Measurements from ENCODE around the gene CDH4.
A peak's percentile ranks its signal among the peaks of the same experiment; 100 is the strongest.

Gene CDH4

DNA sequence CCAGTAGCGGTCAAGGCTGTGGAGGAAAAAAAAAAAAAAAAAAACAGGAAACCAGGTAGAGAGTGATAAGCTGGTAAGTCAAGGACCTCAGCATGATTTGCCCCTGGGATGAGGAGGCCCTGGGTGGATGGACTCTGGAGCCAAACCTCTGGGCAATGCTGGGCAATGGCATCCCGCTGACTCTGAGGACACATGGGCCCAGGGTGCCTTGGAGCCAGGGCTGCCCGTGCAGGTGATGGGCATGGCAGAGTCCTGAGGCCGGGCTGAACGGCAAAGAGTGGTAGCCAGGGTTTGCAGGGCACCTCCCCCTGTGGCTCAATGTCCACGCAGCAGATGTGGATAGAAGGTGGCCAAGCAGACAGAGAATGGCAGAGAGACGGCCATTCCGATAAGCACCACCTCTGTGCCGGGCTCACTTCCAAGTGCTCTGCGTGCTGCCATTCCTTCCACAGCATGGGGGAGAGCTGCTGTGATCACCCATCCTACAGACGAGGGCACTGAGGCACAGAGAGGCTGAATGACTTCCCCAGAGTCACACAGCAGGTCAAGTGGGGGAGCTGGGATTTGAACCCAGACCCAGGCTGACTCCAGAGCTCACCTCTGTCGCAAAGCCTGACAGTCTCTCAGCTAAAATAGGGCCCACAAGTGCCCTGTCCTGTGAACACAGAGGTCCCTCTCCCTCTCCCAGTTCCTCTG, 353.9 kb downstream of the CDH4 start:
- no peak for DNase-seq (ENCODE audit: low read depth)

DNA sequence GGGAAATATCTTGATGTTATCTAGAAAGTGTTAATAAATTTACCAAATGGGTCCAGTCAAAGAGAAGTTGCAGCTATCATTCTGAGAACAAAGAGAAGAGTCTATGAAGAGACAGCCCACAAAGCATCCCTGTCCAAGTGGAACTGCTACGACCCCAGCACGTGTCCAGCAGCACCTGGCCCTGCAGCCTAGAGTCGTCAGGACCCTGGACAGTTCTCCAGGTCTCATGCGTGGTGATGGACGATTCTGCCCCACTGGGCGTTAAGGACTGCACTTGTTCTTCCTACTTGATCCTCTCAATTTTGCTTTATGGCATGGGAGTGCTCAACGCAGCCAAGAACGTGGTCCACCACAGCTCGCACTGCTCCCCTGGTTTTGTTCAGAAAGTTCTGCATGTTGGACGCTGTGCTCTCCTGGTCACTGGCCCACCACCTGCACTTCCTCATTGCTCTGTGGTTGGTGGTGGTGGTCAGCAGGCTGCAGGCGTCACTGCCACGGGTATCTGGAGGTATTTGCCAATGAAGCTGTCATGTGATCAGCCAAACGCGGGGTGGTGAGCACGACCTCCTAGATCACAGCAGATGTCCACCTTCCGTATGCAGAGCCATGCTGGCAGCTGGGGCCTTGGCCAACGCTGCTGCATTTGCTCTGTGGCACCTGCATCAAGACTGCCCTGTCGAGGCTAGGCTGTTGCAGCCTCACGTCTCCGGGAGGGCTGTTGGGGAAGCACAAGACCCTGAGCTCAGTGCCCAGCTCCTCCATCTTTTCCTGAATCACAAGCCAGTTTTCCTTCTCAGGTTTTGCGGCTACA, 356.4 kb downstream of the CDH4 start:
- no peak for DNase-seq (ENCODE audit: low read depth)

DNA sequence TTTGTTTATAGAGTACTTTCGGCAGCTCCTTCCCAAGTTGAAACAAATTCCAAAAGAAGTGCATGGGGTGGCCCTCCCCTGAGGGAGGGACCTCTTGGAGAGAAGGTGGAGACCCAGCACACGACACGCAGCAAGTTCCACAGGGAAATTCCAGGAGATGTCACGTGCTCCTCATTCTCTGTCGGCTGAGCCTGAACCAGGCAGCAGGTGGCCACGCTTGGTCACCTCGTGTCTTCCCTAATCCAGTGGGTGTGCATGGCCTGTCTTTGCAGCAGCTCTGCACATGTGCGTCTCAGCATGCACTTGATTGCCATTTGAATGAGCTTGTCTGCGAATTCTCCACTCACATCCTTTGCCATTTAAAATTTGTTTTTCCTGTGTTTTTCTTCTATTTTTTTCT, 357.4 kb downstream of the CDH4 start:
- no peak for DNase-seq (ENCODE audit: low read depth)

DNA sequence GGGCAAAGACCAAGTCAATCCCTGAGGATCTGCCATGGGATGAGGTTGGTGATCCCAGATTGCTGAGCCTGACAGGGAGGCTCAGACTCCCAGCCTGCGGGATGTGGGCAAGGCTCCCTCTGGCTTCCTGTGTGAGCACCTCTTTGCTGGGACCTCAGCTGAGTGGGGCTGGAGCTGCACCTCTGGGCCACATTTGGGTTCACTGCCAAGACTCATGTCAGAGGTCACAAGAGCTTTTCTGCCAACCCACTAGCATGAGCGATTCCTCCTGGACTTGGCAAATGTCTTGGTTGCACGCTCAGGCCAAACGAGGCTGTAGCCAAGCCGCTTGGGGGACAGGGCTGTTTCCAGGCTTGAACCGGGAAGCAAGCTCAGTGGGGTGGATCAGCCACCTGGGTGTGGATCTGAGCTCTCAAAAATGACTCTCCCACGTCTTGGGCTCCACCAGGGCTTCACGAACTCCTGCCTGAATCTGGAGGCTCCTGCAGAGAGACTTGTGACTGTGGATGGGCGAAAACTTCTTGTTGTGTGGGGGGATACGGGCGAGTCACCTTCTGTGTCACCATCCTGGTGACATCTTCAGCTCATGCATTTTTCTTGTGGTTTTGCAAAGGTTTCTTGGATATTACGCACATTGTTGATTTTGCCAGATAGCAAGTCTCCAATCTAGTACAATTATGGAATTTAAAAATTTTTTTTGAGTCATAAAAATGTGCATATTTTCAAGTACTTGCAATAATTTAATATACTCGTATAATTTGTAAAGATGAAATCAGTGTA, 359.5 kb downstream of the CDH4 start:
- peak; percentile 14 for DNase-seq (ENCODE audit: low read depth)

DNA sequence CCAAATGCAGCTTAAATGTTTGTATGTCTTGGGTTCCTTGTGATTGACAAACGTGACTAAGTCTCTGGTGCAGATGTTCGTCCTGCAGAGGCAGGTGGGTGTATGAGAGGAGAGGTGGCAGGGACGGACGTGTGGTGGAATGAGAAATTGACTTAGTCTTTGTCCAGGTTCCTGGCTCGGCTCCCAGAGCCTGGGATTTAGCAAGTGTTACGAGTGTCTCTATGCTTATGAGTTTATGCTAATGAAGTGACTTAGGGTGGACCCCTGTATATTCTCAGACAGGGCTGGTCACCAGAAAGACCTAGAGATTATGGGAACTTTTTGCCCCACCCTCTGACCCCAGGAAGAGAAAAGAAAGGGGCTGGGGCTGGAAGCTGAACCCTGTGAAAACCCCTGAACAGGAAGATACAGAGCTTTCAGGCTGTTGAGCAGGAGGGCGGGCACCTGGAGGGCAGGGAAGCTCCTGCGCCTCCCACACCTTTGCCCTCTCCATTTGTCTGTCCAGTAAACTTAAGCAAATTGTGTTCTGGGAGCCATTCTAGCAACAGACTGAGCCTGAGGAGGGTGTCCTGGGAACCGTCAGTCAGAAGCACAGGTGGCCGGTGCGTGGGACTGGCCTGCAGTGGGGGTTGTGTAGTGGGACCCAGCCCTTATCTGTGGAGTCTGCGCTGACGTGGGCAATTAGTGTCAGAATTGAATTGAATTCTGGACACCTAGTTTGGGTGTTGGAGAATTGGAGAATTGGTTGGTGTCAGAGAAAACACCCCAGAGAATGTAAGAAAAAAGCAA, 362.1 kb downstream of the CDH4 start:
- no peak for DNase-seq (ENCODE audit: low read depth)

DNA sequence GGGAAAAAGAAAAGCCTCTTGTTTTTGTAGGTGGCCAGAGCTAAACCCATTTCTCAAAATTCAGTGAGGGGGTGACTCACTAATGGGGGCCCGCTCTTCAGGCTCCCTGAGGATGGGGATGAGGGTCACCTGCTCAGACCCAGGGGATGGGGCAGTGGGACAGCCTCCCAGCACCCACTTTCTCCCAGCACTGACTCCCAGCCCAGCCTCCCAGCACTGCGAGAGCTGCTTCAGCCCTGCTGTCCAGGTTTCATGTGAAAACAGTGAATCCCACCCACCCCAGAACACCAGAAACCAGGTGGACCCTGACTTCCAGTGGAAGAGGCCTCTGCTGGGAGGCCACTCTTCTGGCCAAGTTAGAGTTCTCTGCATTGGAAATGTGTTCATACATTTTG, 362.6 kb downstream of the CDH4 start:
- no peak for DNase-seq (ENCODE audit: low read depth)

DNA sequence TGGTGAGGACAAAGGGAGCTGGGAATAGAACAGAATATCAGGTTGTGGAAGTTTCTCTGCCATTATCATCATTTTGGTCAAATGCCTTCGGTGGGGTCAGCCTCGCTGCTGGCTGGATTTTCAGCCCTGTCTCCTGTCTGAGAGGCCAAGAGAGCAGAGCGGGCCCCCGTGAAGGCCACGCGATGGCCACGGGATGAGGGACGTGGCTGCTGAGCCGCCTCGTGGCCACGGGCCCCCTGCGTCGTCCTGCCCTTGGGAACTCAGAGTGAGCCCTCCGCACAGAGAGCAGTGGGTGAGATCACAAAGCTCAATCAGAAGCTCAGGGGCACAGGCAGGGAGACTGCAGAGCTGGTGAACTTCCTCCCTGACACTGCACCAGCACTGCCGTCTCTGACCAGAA, 363.7 kb downstream of the CDH4 start:
- no peak for DNase-seq (ENCODE audit: low read depth)

DNA sequence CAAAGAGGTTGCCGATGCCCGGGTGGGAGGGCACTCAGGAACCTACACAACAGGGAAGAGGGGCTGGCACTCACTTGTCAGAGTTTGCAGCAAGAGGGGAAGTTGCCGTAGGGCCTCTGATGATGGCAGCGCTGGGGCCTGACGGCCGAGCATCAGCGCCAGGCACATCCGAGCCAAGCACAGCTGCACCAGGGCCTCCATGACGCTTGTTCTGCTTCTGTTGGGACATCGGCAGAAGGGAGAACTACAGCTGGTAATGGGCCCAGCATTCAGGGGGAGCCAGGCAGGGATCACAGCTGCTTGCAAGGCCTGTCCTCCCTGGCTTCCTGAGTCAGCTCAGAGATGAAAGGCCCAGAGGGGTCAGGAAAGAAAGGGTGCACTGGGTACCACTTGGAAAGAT, 367.7 kb downstream of the CDH4 start:
- no peak for DNase-seq (ENCODE audit: low read depth)

DNA sequence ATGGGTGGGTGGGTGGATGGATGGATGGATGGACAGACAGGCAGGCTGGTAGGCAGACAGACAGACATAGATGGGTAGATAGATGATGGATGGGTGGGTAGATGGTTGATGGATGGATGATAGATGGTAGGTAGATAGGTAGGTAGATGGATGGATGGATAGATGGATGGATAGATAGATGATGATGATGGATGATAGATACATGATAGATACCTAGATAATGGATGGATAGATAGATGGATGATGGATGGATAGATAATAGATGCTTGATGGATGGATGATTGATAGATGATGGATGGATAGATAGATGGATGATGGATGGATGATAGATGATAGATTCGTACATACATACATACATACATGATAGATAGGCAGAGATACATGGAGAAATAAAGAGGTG, 368.1 kb downstream of the CDH4 start:
- DNase-seq (ENCODE audit: low read depth) = no peak

DNA sequence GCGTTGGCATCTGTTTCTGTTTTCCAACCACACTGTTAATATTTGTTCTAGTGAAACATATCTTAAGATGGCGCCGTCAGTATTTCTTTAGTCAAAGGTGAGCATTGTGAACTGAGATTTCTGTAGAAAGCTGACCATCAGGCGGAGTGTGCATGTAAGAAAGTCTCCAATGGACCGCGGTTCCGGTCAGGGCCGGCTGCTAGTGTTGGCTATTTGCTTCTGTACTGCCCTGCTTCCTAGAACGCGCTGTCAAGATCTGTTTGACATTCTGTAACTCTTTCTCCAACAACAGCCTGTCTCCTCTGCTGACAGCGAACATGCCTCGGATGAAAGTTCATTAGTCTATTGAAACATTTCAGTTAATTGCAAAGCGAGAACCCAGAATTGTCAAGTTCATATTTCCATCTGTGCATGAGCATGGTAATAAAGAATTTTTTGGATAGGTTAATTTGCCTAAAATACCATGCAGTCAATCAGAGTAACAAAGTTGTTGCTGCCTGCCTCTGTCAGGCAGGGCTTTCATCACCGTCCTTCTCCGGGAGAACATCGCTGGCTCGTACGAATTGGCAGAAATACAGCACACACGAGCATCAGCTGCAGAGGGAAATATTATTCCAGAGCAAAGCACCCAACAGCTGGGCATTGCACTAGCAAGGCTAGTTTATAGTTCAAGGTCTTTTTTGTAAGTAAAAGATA, 369.1 kb downstream of the CDH4 start:
- DNase-seq (ENCODE audit: low read depth) = no peak

DNA sequence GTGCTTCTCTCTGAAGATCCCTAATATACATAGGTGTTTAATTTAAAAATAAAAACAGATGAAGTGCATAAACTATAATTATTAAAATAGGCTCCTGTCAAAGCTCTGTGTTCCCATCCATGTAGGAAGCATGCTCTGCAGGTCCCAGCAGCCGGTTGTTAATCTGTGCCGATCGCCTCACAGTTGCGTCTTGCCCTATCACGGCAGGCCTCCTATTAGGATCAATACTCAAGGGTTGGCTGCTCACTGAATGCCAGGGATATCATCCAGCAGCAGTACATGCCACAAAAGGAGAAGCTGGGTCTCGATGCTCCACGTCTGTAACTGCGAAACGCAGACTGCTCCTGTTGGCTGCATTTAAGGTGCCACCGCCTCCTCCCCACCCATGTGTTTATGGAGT, 369.8 kb downstream of the CDH4 start:
- no peak for DNase-seq (ENCODE audit: low read depth)

DNA sequence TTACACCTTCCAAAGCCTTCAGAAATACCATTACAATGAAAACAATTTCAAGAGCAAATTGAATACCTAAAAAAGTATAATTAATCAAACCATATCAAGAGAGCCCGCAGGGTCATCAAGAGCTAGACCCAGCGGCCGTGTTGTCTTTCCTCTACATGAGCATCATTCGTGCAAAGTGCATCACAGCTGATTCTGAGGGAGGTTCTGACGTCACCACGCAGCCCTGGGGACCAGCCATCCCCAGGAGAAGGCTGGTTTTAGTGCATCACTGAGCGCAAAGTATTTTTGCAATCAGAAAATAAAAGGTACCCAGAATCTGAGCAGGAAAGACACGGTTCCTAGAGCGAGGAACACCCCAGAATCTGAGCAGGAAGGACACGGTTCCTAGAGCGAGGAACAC, 371.4 kb downstream of the CDH4 start:
- no peak for DNase-seq (ENCODE audit: low read depth)

DNA sequence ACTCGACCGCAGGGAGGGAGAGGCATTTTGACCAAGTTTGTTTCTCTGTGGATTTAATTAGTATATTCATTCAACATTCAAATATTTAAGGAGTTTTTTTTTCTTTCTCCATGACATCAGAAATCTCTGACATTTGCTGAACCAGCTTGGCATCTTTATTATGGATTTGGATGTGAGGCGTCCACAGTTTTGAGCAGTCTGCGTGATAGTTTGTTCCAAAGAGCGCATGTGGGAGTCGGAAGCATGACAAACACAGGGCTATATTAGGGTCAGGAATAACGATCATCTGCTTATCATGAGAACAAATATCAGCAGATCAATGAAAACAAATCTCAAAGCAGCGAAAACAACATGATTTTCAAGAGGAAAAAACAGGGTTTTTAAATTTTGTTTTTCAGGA, 373.2 kb downstream of the CDH4 start:
- DNase-seq (ENCODE audit: low read depth) = no peak

DNA sequence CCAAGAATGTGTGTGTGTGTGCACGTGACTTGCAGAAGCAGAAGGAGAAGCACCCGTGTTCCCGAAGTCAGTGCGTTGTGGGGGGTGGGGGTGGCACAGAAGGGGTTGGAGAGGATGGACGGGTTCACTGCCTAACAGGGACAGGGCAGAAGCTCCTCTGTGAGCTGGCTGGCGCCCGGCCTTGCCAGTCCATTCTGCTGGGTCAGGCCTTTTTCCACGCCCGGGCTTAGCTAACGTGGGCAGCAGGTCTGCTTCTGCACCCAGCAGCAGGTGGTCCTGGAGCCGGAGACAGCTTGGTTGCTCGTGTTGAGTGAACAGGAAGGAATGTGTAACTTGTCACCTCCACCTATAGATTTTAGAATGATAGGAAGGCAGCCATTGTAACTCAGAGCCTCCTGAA, 374.4 kb downstream of the CDH4 start:
- DNase-seq (ENCODE audit: low read depth) = no peak

DNA sequence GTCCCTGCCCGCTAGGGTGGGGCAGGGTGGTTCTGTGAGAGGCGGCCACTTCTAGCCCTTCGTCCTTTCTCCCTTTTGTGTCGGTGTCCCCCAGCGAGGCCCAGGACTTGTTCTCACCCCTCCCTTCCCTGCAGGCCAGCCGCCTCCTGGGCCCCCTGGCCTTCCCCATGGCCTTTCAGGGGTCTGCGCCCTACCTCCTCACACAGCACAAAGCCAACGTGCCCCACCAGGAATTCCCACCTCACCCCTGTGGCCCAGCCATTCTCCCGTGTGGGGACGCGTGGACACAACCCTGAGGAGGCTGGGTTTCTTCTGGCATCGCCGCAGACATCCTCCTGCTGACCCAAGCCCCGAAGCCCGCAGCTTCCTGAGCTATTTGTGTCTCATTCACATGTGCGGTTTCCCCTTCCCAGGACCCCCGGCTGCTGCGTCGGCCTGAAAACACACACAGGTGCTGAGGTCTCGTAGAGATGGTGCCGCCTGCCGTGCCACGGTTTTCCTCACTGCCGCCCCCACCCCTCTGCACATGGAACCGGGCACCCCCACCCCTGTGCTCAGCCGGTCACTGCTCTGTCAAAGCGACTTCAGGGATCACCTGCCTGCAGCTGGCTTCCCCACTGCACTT, 375.8 kb downstream of the CDH4 start:
- no peak for DNase-seq (ENCODE audit: low read depth)

DNA sequence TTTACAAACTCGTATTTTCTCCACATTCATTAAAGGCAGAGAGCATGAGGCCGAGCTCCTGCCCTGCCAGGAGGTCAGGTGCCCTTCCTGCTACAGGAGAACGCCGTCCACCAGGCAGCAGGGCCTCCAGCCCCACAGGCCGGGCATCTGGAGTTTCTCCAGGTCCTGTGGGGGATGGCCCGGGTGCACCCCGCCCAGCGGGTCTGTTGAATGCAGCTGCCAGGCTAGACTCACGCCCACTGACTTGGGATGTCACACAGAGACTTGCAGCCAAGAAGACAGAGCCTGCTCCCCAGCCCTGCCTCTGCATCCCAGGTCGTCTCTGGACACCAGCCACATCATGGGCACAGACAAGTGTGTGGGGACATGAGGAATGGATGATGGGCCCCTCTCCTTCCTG, 376.4 kb downstream of the CDH4 start:
- no peak for DNase-seq (ENCODE audit: low read depth)

DNA sequence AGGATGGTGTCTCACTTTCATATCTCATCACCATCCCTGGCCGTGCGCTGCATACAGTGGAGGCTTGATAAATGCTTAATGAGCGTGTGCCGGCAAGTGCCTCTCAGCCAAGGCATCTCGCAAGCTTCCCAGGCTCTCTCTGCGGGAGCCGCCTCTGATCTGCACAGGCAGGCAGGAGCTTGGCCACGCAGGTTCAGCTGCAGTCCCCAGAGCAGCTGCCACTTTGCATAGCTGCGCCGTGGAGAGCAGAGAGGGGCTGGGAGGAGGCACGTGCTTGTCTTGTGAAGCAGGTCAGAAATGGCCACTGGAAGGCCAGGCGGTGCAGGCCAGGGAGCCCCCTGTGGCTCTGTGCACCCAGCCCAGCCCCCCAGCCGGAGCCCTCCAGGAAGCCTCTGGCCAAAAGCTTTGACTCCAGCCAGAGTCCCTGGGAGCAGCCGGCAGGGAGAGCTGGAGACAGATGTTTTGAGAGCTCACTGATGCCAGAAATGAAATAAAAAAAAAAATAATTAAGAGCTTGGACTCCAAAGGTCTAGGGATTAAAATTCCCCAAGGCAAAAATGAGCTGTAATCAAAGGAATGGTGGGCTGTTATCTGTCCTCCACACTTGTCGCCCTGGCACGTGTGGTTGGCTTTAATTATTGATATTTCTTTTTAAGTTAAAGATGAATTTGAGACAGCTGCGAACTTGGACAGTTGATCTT, 377.0 kb downstream of the CDH4 start:
- no peak for DNase-seq (ENCODE audit: low read depth)

DNA sequence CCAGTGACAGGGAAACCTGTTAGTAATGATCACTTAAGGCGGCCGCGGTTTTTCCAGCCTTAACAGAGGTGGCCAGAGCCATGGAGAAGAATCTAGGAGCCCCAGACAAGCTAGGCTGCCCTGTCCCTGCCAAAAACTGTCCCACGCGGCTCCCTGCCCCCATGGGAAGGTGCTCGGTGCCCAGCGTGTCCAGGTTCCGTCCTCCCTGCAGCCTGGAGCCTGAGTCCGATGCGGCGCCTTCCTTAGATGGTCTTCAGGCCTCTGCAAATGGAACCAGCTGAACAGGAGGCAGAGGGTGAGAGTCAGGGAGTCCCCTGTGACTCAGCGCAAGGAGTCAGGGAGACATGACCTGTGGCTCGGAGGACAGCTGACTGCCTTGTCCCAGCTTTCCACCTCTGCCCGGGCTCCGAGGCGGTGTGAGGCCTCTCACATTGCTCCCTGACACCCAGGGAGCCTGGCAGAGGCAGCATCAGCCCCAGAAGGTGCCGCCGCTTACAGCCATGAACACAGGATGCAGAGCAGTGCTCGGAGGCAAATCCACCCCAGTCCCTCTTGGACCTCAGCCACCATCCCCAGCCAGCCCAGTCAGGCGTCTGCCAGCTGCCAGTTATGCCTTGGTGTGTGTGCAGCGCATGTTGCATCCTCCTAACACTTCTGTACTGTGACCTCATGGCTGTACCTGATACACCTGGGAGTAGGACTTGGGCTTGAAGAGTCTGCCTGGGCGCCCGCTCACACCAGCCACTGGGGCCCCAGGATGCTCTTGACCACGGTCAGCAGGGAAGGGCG, 377.7 kb downstream of the CDH4 start:
- DNase-seq (ENCODE audit: low read depth) = no peak

DNA sequence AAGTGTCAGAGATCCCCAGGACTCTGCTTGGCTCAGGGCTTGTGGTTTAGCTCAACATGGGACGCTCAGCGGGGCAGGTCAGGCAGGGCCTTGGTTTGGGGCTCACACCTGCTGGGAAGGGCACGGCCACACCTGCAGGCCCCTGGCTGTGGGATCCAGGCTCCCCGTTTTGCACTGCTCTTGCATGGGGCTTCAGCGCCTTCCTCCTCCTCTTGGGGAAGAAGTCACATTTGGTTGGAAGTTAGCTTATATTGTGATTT, 378.3 kb downstream of the CDH4 start:
- DNase-seq (ENCODE audit: low read depth) = no peak

DNA sequence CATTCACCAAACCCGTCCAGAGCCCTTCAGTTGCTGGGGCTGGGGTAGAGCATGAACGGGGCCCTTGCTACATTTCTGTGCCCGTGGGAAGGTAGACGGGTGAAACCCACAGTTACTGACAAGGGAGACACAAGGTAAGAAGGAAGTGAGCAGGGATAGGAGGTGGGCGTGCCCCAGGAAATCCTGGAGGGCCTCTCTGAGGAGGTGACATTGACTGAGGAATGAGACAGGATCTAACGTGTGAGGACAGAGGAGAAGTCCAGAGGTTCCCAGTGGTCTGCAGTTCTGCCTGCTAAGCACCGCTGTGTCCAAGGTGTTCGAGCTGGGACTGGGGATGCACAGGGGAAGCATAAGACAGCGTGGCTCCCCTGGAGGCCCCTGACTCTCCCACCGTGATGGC, 378.8 kb downstream of the CDH4 start:
- DNase-seq (ENCODE audit: low read depth) = no peak
